SU-DHL-6 (cell line): ENCODE data around the gene PEDS1.

Source experiments
- CTCF ChIP-seq: fragments of 200-600 bp; sonication (generic); IDR thresholded peaks from one replicate; pipeline ENCODE4 v1.5.1; 2017; ENCODE audit warnings: antibody characterized with exemption, mild to moderate bottlenecking, low read length, moderate library complexity; ENCODE audit not compliant: insufficient read depth, poor library complexity, severe bottlenecking
- EZH2phosphoT487 ChIP-seq: fragments of 200-600 bp; sonication (generic), shearing (Covaris generic); conservative IDR thresholded peaks from 2 replicates; pipeline ENCODE4 v1.6.1; 2018; ENCODE audit warnings: mild to moderate bottlenecking, antibody characterized with exemption, low read length, moderate library complexity, mixed read lengths

GRCh38 chr20:50170549-50171220, 17.2 kb upstream of the PEDS1 start:
- TF ChIP-seq CTCF (no peak), EZH2phosphoT487 (no peak)
